ENCODE measurements around the gene GOLGA5. TPM values are rescaled to one million over a fixed set of nuclear protein-coding genes. Genes with fewer than 3 reads are reported as not detected.

The GOLGA5 gene
- total and polyA plus RNA-seq, 2 of the 13 experiments (the other 11 are each of a cell fraction or from before 2014, with no cell fraction given) = 31.0 to 40.0 TPM

GRCh38 chr14:92748259-92749016 is 45.7 kb upstream of the GOLGA5 start, which contains the start of gene LGMN (continued):
- TF ChIP-seq IRF1 (CRISPR knock-in tag; IDR thresholded peaks at IDR 0.05; ENCODE audit: low read depth) = no peak
- TF ChIP-seq GFI1 (CRISPR knock-in tag; IDR thresholded peaks at IDR 0.05; ENCODE audit: borderline replicate concordance) = peak; percentile 98
- no peak for TF ChIP-seq HOXD1 (CRISPR knock-in tag; IDR thresholded peaks at IDR 0.05)
- TF ChIP-seq RARA (CRISPR knock-in tag; IDR thresholded peaks at IDR 0.05) = 0 out of 2 replicates have a peak, but pooled peaks have one; percentile 31
- peak; percentile 86 for TF ChIP-seq ZNF564 (CRISPR knock-in tag; IDR thresholded peaks at IDR 0.05)
- TF ChIP-seq ZFP36 (IDR thresholded peaks at IDR 0.05; ENCODE audit: borderline replicate concordance, low read depth, low read length, partially characterized antibody) = no peak
- no peak for TF ChIP-seq ZNF24 (IDR thresholded peaks at IDR 0.05)
- no peak for TF ChIP-seq NFIB (CRISPR knock-in tag; IDR thresholded peaks at IDR 0.05; ENCODE audit: borderline replicate concordance)
- no peak for TF ChIP-seq JUNB (CRISPR knock-in tag; IDR thresholded peaks at IDR 0.05; ENCODE audit: borderline replicate concordance)
- TF ChIP-seq ATF6 (CRISPR knock-in tag; conservative IDR thresholded peaks at IDR 0.05) = no peak
- TF ChIP-seq MED1 (CRISPR knock-in tag; IDR thresholded peaks at IDR 0.05) = peak; percentile 45; the same call in 1 of the 2 replicates
- no peak for TF ChIP-seq ZSCAN30 (CRISPR knock-in tag; IDR thresholded peaks at IDR 0.05)
- TF ChIP-seq ZNF543 (CRISPR knock-in tag; IDR thresholded peaks at IDR 0.05) = peak; percentile 81
- no peak for TF ChIP-seq BRF2 (CRISPR knock-in tag; IDR thresholded peaks at IDR 0.05)
- TF ChIP-seq ZNF260 (CRISPR knock-in tag; IDR thresholded peaks at IDR 0.05; ENCODE audit: borderline replicate concordance, low read depth) = no peak
- TF ChIP-seq PLRG1 (conservative IDR thresholded peaks at IDR 0.05) = no peak
- TF ChIP-seq HNF4A (CRISPR knock-in tag; IDR thresholded peaks at IDR 0.05) = no peak
- TF ChIP-seq PITX1 (CRISPR knock-in tag; IDR thresholded peaks at IDR 0.05) = peak; percentile 67
- TF ChIP-seq KLF13 (CRISPR knock-in tag; IDR thresholded peaks at IDR 0.05) = no peak
- no peak for TF ChIP-seq ZNF549 (CRISPR knock-in tag; IDR thresholded peaks at IDR 0.05)
- no peak for TF ChIP-seq ZNF275 (CRISPR knock-in tag; IDR thresholded peaks at IDR 0.05; ENCODE audit: borderline replicate concordance)
- TF ChIP-seq ZNF343 (CRISPR knock-in tag; IDR thresholded peaks at IDR 0.05) = peak; percentile 89; the same call in 1 of the 2 replicates
- no peak for TF ChIP-seq ZFP36L2 (CRISPR knock-in tag; IDR thresholded peaks at IDR 0.05)
- TF ChIP-seq PHB2 (IDR thresholded peaks at IDR 0.05; ENCODE audit: partially characterized antibody) = no peak
- TF ChIP-seq POGK (CRISPR knock-in tag; conservative IDR thresholded peaks at IDR 0.05) = peak; percentile 89

All from HepG2 (cell line).